Activated naive CD4-positive, alpha-beta T cell treated with Interleukin-2 at 50 U/mL for 16 hours (primary cell): ENCODE results near the gene NEDD4L.
"Not testable (repeated sequence)": the region's sequence is repeated elsewhere in the genome, so short reads cannot be mapped to it uniquely, and the experiment has no call there.

Experiments used
- DNase-seq: peaks from one replicate; pipeline ENCODE4 v3.0.0-alpha.2; 2020

NEDD4L gene

GRCh38 chr18:58043491-58044369, at the start of gene NEDD4L:
TSS of gene NEDD4L (plus strand) at chr18:58044226. CDS start at chr18:58044661, 435 bp downstream.
- DNase-seq, result peak; percentile 80

DNA sequence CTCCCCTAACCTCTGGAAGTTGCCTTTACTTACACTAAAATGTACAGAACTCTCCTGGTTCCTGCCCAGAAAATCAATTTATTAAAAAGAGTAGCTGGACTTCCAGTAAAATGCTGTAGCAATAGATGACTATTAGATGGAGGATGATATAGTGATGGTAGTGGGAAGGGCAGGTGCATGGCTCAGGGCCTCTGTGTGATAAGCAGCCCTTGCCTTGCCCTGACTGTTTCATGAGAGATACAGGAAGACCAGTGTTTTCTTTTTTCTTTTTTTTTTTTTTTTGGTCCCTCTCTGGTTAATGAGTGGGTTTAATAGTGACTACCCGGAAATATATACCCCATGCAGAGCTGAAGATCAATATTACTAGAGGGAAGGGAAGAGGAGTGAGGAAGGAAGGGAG, 48.7 kb upstream of the NEDD4L start:
- no peak for DNase-seq

DNA sequence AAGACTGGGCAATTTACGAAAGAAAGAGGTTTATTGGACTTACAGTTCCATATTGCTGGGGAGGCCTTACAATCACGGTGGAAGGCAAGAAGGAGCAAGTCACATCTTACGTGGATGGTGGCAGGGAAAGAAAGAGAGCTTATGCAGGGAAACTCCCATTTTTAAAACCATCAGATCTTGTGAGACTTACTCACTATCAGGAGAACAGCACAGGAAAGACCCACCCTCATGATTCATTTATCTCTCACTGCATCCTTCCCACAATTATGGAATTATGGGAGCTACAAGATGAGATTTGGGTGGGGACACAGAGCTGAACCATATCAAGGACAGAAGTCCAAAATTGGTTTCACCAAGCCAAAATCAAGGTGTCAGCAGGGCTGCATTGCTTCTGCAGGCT, 47.1 kb upstream of the NEDD4L start:
- not testable (repeated sequence) for DNase-seq

GRCh38 chr18:57997820-57998219, 46.2 kb upstream of the NEDD4L start:
- no peak for DNase-seq

GRCh38 chr18:57998461-57998860, 45.6 kb upstream of the NEDD4L start:
- no peak for DNase-seq

- DNase-seq, result no peak
Measured at GRCh38 chr18:58004317-58004716, 39.7 kb upstream of the NEDD4L start.

GRCh38 chr18:58005011-58005410, 39.0 kb upstream of the NEDD4L start:
- no peak for DNase-seq

GRCh38 chr18:58005885-58006523, 38.0 kb upstream of the NEDD4L start:
- DNase-seq, result no peak

GRCh38 chr18:58009166-58009565, 34.9 kb upstream of the NEDD4L start:
- DNase-seq, result no peak

- DNase-seq, result no peak
Measured at GRCh38 chr18:58010265-58010664, 33.8 kb upstream of the NEDD4L start.

- DNase-seq, result no peak
Measured at GRCh38 chr18:58012356-58012755, 31.7 kb upstream of the NEDD4L start.

GRCh38 chr18:58013241-58014211, 30.5 kb upstream of the NEDD4L start:
- no peak for DNase-seq

- DNase-seq, result no peak
Measured at GRCh38 chr18:58015065-58015780, 28.8 kb upstream of the NEDD4L start.

DNA sequence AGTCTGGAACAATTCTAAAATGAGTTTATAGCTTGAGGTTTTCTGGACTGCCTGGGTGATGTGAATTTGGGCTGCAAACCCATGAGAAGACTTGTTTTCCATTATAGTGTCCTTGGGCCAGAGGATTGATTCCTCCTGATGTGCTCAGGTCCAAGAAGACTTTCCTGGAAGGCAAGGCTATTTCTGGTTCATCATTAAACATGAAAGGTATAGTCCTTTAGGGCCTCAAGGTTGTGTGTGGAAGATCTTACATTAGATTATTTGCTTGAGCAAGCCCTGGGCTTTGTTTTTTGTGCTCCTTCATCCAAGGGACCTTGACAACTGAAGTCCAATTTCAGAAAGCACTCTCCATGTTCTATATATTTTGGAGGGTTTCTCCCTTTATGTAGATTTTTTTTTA, 26.8 kb upstream of the NEDD4L start:
- no peak for DNase-seq

DNA sequence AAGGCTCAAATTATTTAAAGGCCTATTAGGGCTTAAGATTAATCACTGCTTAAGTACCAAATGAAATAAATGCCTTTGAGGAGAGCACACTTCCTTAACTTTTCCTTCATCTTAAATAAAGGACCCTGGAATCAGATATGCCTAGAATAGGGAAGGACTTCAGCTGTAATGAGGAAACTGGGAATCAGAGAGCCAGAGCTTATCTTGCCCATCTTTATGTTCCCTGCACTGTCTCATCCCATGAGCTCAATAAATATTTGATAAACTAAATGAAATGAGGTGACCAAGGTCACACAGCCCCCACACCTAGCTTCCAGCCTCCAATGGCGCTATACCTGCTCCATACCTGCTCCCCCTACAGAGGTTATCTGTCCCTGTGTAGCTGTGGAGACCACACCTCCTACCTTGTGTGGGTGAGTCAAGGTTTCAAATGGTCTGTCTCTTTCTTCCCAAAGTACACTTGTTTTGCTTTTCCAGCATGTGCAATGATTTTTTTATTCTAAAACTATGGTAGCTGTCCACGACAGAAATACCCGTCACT, 23.4 kb upstream of the NEDD4L start:
- DNase-seq, result no peak

DNA sequence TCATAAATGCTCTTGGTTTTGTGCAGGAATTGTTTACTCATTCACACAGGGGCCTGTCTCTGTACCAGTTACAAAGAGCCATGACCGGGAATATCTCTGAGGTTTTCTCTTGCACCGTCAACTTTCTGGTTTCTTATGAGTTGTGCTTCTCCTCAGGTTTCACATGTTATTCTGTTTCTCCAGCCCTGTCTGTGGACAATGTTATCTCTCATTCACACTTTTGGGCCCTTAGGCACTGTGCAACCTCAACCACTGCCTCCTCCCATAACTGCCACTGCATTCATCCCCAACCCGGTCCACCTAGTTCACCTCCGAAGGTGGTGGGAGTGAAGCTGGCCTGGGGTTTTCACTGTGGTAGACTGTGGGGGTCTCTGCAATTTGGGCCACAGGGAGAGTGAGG, 22.5 kb upstream of the NEDD4L start:
- no peak for DNase-seq

- no peak for DNase-seq
Measured at GRCh38 chr18:58023108-58023507, 20.9 kb upstream of the NEDD4L start.

DNA sequence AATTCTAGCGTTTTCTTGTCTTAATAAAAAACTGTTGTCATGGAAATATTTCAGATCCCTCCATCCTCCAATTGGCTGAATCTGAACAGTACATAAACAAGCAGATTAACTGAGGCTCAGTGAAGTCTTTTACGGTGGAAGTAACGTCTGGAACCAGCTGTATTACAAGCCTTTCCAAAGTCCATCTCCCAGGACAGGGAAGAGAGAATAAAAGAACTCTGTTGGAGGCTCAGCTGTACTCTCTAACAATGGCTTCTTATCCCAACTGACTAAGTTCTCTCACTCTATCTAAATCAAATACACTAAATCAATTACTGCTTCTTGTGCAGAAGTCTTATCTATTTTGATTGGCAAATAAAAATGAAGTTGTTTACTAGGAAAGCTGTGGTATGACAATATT, 19.9 kb upstream of the NEDD4L start:
- no peak for DNase-seq

DNA sequence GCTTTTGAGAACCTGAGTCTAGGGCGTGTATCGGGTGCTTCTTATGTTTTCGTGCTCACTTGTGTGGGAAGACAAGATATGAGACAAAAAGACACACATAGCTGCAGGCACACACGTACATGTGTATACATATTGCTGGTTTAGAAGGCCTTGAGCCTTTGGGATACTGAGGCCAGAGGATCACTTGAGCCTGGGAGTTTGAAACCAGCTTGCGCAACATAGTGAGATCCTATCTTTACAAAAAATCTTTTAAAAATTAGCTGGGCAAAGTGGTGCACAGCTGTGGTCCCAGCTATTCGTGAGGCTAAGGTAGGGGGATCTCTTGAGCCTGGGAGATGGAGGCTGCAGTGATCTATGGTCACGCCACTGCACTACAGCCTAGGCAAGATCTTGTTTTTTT, 18.8 kb upstream of the NEDD4L start:
- no peak for DNase-seq

DNA sequence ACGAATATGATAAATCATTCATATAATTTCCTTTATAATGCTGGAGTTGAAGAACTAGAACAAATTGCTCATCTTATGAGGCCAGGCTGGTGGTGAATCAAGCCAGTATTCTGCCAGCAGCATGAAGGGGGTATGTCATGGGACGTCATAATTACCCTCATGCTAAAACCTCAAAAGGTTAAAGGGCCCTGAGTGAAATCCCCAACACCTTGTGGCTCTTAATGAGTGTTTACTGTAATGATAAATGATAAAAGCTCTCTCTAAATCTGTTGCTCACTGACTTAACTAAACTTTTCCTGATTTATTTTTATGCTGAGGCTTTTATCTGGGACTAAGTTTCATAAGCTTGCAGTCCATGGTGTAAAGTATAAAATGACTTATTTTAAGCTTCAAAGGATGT, 18.3 kb upstream of the NEDD4L start:
- DNase-seq, result no peak

- no peak for DNase-seq
Measured at GRCh38 chr18:58026395-58026794, 17.6 kb upstream of the NEDD4L start.

- DNase-seq, result no peak
Measured at GRCh38 chr18:58026857-58027256, 17.2 kb upstream of the NEDD4L start.
